Coronary artery (tissue), 2 donors: ENCODE results near the gene PTMA.
A peak's percentile ranks its signal among the peaks of the same experiment; 100 is the strongest.
"Not testable (repeated sequence)": the region's sequence is repeated elsewhere in the genome, so short reads cannot be mapped to it uniquely, and the experiment has no call there.

Experiments used
- DNase-seq: peaks from one replicate; pipeline ENCODE4 v3.0.0-alpha.2; 2017; ENCODE audit warnings: low spot score
- H3K27ac ChIP-seq, 2 donors: fragments of 200-600 bp; sonication (generic); one replicate each; pipeline ENCODE4 v1.5.1; 2016 to 2019
- H3K4me3 ChIP-seq: fragments of 200-600 bp; sonication (generic); 2 replicates; pipeline ENCODE4 v1.5.1; 2016; ENCODE audit warnings: mild to moderate bottlenecking, moderate library complexity
- TF ChIP-seq, protein P1 (sequence below): fragments of 200-600 bp; sonication (generic); IDR thresholded peaks from one replicate; pipeline ENCODE4 v1.5.1; 2019; ENCODE audit warnings: antibody characterized with exemption

Gene PTMA, protein sequence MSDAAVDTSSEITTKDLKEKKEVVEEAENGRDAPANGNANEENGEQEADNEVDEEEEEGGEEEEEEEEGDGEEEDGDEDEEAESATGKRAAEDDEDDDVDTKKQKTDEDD

DNA sequence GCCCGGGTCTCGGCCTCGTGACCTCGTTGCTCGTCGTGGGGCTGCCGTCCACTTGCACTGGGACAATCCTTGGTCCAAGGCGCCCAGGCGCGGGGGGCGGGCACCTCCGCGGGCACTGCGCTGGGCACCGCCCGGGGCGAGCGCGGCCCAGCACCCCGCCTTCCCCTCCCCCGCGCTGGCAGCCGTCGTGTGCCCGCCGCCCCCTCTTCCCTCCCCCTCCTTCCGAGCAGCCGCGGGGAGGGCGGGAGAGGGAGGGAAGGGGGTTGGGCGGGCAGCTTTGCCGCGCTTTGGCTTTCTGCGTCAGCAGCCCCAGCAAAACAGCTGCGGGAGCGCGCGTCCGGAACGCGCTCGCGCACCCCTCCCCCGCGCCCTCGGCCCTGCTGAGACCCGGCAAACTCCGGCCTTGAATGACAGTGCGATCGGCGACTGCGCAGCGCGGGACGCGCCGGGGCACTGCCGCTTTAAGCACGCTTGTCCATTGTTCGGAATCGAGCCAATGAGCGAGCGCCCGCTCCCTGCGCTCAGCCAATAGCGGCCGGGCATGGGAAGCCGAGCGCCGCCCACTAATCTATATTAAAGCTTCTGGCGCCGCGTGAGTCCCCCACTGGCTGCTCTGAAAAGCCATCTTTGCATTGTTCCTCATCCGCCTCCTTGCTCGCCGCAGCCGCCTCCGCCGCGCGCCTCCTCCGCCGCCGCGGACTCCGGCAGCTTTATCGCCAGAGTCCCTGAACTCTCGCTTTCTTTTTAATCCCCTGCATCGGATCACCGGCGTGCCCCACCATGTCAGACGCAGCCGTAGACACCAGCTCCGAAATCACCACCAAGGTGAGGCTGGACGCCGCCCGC lies at the start of gene PTMA:
PTMA (plus strand) TSS at position 599 of the 846 bp plus-strand sequence; CDS start at position 781, 182 bp downstream.
- peak; percentile 100 for DNase-seq
- H3K27ac ChIP-seq, result peak within 1 kb of the TSS; percentile 97 to 100
- H3K4me3 ChIP-seq, result peak within 1 kb of the TSS; percentile 100
- TF ChIP-seq, protein P1, sequence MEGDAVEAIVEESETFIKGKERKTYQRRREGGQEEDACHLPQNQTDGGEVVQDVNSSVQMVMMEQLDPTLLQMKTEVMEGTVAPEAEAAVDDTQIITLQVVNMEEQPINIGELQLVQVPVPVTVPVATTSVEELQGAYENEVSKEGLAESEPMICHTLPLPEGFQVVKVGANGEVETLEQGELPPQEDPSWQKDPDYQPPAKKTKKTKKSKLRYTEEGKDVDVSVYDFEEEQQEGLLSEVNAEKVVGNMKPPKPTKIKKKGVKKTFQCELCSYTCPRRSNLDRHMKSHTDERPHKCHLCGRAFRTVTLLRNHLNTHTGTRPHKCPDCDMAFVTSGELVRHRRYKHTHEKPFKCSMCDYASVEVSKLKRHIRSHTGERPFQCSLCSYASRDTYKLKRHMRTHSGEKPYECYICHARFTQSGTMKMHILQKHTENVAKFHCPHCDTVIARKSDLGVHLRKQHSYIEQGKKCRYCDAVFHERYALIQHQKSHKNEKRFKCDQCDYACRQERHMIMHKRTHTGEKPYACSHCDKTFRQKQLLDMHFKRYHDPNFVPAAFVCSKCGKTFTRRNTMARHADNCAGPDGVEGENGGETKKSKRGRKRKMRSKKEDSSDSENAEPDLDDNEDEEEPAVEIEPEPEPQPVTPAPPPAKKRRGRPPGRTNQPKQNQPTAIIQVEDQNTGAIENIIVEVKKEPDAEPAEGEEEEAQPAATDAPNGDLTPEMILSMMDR, result no peak

DNA sequence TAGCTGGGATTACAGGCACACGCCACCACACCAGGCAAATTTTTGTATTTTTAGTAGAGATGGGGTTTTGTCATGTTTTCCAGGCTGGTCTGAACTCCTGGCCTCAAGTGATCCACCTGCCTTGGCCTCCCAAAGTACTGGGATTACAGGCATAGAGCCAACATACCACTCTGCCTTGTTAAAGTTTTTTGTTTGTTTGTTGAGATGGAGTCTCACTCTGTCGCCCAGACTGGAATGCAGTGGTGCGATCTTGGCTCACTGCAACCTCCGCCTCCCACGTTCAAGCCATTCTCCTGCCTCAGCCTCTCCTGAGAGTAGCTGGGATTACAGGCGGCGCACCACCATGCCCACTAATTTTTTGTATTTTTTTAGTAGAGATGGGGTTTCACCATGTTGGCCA lies 48.3 kb upstream of the PTMA start:
- not testable (repeated sequence) for H3K4me3 ChIP-seq, H3K27ac ChIP-seq, DNase-seq

DNA sequence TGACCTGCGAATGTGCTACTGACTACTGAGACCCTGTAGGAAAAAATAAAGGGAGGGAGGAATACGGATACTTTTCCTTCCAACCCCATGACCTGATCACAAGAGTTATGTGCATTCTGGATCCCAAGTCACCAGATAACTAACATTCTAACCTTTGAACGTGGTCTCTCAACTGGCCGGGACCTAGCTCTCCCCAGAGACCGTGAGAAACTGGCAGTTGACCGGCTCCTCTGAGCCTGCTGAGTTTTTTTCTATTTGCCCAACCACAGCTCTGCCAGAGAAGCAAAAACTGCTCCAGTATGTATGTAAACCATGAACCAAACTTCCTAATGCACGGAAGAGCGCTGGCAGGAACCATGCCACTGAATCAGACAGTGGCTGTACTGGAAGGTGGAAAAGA lies 47.5 kb upstream of the PTMA start:
- Histone ChIP-seq H3K4me3 (no peak overlapping the region), H3K27ac (peak overlapping the region; percentile 91 to 96)
- no peak for DNase-seq
- TF ChIP-seq, protein P1, result no peak

DNA sequence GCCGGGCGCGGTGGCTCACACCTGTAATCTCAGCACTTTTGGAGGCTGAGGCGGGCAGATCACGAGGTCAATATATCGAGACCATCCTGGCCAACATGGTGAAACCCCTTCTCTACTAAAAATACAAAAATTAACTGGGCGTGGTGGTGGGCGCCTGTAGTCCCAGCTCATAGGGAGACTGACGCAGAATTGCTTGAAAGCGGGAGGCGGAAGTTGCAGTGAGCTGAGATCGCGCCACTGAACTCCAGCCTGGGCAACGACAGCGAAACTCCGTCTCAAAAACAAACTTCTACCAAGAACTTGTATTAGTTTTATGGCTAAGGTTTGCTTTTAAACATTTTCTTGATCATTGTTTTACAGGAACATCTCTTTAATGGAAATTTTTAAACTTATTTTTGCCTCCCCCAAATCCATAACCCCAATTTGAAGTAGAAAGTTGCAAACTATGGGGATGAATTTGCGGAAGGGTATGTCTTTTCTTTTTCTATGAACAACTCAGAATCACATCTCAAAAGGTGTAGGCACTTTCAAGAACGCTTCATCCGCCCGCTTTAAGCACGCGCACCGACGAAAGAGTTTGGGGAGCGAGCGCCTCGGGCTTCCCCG lies 46.8 kb upstream of the PTMA start:
- TF ChIP-seq, protein P1, result no peak
- DNase-seq, result no peak
- peak overlapping the region; percentile 64 for H3K4me3 ChIP-seq

DNA sequence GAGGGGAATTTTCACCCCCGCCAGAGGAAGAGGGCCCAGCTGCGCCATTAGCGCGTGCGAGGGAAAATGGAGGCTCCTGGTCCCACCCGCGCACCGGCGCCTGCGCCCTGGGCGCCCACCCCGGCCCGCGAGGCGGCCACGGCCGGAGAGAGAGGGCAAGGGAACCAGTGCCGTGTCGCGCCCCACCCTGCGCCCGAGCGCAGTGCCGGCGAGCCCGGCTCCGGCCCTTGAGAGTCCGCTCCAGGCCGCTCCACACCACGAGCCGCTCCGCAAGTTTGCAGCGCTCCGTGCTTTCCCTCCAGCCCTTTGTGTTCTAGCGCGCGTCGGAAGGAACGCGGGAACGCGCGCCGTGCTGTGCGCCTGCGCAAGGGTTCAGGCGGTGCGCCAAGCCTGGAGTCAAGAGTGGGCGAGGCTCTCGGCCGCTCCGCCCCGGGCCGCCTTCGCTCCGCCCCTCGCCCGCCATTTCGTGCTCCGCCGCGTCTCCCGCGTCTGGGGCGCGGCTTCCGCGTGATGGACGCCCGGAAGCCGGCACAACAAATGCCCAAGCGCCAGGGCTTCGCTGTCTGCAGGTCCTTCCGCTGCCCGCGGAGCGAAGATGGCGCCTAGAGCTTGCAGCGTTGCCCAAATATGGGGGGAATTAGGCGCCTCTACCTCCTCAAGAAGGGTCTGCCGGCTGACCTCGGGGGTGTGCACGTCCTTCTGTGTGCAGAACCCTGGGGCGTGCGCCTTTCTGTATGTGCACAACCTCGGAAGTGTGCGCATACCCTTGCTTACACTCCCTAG lies 46.1 kb upstream of the PTMA start:
- peak overlapping the region; percentile 91 to 96 for H3K27ac ChIP-seq
- H3K4me3 ChIP-seq, result peak overlapping the region; percentile 64
- peak; percentile 97 for DNase-seq
- TF ChIP-seq, protein P1, result no peak

More for the DNA sequence above, 46.8 kb upstream of the PTMA start:
- H3K27ac ChIP-seq, result peak overlapping the region; percentile 91 to 96

DNA sequence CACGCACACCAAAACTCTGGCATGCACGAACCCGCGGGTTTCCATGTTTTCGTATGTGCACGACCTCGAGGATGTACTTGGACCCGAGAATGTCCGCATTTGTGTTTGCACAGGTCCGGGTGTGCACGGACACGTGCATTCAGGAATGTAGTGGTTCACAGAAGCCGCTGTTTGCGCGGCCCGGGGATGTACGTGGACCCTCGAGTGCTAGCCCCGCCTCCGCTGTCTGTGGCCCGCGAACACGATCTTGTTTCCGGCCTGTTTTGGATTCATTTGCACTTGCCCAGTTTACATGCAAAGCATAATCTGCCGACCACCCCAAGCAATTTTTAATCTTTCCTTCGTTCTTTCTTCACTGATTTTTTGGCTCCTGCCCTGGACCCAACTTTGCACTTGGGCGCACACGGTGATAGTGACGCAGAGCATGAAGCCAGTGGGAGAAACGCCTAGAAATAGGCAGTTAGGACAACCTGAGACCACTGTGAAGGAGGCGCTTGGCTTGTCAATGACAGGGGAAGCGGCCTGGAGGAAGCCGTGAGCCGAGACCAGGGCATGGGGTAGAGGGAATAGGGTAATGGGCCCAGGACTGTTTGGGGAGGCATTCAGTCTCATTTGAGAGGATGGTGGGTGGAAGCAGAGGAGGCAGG lies 45.4 kb upstream of the PTMA start:
- TF ChIP-seq, protein P1, result no peak
- H3K4me3 ChIP-seq, result peak overlapping the region; percentile 64
- peak overlapping the region; percentile 91 to 96 for H3K27ac ChIP-seq
- DNase-seq, result no peak
